Measurements from ENCODE around the gene CCDC85B.
A peak's percentile ranks its signal among the peaks of the same experiment; 100 is the strongest.

CCDC85B gene

DNA sequence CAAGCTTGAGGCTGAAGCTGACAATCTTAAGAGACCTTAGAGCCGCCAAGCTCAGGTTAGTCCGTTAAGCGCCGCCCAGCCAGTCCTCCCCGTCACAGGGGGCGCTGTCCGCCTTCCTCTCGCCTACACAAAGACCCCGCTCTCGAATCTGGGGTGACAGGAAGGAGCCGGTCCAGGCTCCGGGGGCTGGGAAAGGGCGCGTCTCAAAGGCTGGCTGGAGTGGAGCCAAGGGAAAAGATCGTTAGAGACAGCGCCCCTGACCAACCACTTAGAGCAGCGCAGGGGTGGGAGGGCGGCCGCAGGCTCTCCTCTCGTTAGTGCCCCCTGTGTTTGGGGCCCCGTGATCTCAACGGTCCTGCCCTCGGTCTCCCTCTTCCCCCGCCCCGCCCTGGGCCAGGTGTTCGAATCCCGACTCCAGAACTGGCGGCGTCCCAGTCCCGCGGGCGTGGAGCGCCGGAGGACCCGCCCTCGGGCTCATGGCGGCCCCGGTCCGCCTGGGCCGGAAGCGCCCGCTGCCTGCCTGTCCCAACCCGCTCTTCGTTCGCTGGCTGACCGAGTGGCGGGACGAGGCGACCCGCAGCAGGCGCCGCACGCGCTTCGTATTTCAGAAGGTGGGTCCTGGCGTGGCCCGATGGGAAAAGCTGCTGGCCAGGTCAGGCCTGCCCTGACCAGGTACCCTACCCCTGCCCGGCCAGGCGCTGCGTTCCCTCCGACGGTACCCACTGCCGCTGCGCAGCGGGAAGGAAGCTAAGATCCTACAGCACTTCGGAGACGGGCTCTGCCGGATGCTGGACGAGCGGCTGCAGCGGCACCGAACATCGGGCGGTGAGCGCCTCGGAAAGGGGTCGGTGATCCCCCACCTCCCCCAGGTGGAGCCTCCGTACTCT lies 30.0 kb upstream of the CCDC85B start, which contains the start of gene MUS81:
Gene MUS81 (plus strand): TSS at position 156 of the 887 bp plus-strand sequence. CDS start 321 bp downstream, at position 477.
- no peaks in the 10 kb centered on the region for H3K27me3 ChIP-seq (ENCODE audit: insufficient read depth, low read length, poor library complexity)
- H3K4me1 ChIP-seq (ENCODE audit: insufficient read depth, low read length) = peaks cover 60% of the 10 kb centered on the region
- ATAC-seq (ENCODE audit: insufficient read depth, low read depth) (peak; percentile 51), DNase-seq (peak; percentile 97)
- H2AFZ ChIP-seq (ENCODE audit: low read depth, low read length) = peak within 1 kb of the TSS; percentile 71
- H3K9me3 ChIP-seq (ENCODE audit: insufficient read depth, low read length, severe bottlenecking) = no peaks in the 10 kb centered on the region
- peak within 1 kb of the TSS; percentile 86 for H3K9ac ChIP-seq (ENCODE audit: low read depth, low read length)
- peak within 1 kb of the TSS; percentile 90 for H3K27ac ChIP-seq (ENCODE audit: low read length)
- H3K79me2 ChIP-seq (ENCODE audit: insufficient read depth, low read length) = peaks cover 58% of the 10 kb centered on the region
- H4K20me1 ChIP-seq (ENCODE audit: insufficient read depth, low read length) = peaks cover 59% of the 10 kb centered on the region
- peak within 1 kb of the TSS; percentile 81 for H3K4me2 ChIP-seq (ENCODE audit: insufficient read depth, low read length)
- H3K4me3 ChIP-seq (ENCODE audit: low read depth in 1 of 2, low read length in 2 of 2) = peak within 1 kb of the TSS; percentile 72 to 79
- TF ChIP-seq EZH2 (IDR thresholded peaks at IDR 0.05; ENCODE audit: borderline replicate concordance, low read depth, low read length, severe bottlenecking) = no peak
- TF ChIP-seq, protein P1, sequence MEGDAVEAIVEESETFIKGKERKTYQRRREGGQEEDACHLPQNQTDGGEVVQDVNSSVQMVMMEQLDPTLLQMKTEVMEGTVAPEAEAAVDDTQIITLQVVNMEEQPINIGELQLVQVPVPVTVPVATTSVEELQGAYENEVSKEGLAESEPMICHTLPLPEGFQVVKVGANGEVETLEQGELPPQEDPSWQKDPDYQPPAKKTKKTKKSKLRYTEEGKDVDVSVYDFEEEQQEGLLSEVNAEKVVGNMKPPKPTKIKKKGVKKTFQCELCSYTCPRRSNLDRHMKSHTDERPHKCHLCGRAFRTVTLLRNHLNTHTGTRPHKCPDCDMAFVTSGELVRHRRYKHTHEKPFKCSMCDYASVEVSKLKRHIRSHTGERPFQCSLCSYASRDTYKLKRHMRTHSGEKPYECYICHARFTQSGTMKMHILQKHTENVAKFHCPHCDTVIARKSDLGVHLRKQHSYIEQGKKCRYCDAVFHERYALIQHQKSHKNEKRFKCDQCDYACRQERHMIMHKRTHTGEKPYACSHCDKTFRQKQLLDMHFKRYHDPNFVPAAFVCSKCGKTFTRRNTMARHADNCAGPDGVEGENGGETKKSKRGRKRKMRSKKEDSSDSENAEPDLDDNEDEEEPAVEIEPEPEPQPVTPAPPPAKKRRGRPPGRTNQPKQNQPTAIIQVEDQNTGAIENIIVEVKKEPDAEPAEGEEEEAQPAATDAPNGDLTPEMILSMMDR (IDR thresholded peaks at IDR 0.05; ENCODE audit: borderline replicate concordance, extremely low read depth, low read length, poor library complexity, severe bottlenecking) = peak; percentile 97
- H3K36me3 ChIP-seq (ENCODE audit: insufficient read depth, low read length) = peaks cover 70% of the 10 kb centered on the region

DNA sequence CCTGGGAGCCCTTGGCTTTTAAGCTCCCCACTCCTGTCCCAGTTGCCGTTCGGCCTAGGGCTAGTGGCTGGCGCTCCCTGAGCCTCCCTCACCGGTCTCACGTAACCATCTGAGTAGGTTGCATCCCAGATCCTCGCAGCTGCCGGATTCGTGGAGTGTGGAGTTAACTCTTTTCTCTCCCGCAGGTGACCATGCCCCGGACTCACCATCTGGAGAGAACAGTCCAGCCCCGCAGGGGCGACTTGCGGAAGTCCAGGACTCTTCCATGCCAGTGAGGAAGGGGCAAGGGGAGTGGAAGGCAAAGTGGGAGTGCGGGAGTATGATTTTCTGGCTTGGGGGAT lies 29.3 kb upstream of the CCDC85B start:
- peaks cover 54% of the 10 kb centered on the region for H3K4me1 ChIP-seq (ENCODE audit: insufficient read depth, low read length)
- peak overlapping the region; percentile 81 for H3K4me2 ChIP-seq (ENCODE audit: insufficient read depth, low read length)
- DNase-seq (no peak), ATAC-seq (ENCODE audit: insufficient read depth, low read depth) (no peak)
- no peak for TF ChIP-seq EZH2 (IDR thresholded peaks at IDR 0.05; ENCODE audit: borderline replicate concordance, low read depth, low read length, severe bottlenecking)
- TF ChIP-seq, protein P1 (IDR thresholded peaks at IDR 0.05; ENCODE audit: borderline replicate concordance, extremely low read depth, low read length, poor library complexity, severe bottlenecking) = no peak
- H3K36me3 ChIP-seq (ENCODE audit: insufficient read depth, low read length) = peaks cover 70% of the 10 kb centered on the region
- no peaks in the 10 kb centered on the region for H3K27me3 ChIP-seq (ENCODE audit: insufficient read depth, low read length, poor library complexity)
- H3K9ac ChIP-seq (ENCODE audit: low read depth, low read length) = peak overlapping the region; percentile 79
- H3K27ac ChIP-seq (ENCODE audit: low read length) = peak overlapping the region; percentile 90
- no peaks in the 10 kb centered on the region for H3K9me3 ChIP-seq (ENCODE audit: insufficient read depth, low read length, severe bottlenecking)
- H3K79me2 ChIP-seq (ENCODE audit: insufficient read depth, low read length) = peaks cover 52% of the 10 kb centered on the region
- H4K20me1 ChIP-seq (ENCODE audit: insufficient read depth, low read length) = peaks cover 56% of the 10 kb centered on the region
- 0 out of 2 replicates have a peak overlapping the region, but pooled peaks have one; percentile 71 for H2AFZ ChIP-seq (ENCODE audit: low read depth, low read length)
- H3K4me3 ChIP-seq (ENCODE audit: low read depth in 1 of 2, low read length in 2 of 2) = peak overlapping the region; percentile 72 to 79

DNA sequence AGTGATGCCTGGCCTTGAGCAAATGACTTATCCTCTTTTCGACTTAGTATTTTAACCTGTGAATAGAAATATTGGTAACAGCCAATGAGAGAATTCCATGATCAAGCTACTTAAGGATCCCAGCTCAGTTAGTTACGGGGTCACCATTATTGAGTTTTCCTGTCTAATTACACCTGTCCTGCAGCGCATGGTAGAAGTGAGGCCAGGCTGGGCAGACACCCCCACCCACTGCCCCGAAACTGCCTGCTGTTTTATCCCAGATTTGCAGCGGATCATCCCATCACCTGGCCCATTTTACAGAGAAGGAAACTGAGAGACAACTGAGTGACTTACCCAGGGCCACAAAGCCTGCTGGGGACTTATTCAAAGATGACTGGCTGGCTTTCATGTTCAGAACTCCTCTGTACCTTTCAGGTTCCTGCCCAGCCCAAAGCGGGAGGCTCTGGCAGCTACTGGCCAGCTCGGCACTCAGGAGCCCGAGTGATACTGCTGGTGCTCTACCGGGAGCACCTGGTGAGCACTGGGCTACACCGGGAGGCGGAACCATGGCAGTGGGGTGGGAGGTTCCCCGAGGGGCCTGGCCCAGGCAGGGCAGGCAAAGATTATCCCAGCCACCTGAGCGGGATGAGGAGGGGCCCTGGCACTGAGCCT lies 28.8 kb upstream of the CCDC85B start:
- ATAC-seq (ENCODE audit: insufficient read depth, low read depth) = no peak
- peak overlapping the region; percentile 90 for H3K27ac ChIP-seq (ENCODE audit: low read length)
- peak overlapping the region; percentile 81 for H3K4me2 ChIP-seq (ENCODE audit: insufficient read depth, low read length)
- TF ChIP-seq EZH2 (IDR thresholded peaks at IDR 0.05; ENCODE audit: borderline replicate concordance, low read depth, low read length, severe bottlenecking) = no peak
- TF ChIP-seq, protein P1 (IDR thresholded peaks at IDR 0.05; ENCODE audit: borderline replicate concordance, extremely low read depth, low read length, poor library complexity, severe bottlenecking) = no peak
- peak overlapping the region; percentile 72 to 79; a peak in 3 of 4 replicates for H3K4me3 ChIP-seq (ENCODE audit: low read depth in 1 of 2, low read length in 2 of 2)
- DNase-seq = no peak
- peak overlapping the region; percentile 79 for H3K9ac ChIP-seq (ENCODE audit: low read depth, low read length)
- peaks cover 47% of the 10 kb centered on the region for H3K79me2 ChIP-seq (ENCODE audit: insufficient read depth, low read length)
- H3K27me3 ChIP-seq (ENCODE audit: insufficient read depth, low read length, poor library complexity) = no peaks in the 10 kb centered on the region
- peaks cover 51% of the 10 kb centered on the region for H4K20me1 ChIP-seq (ENCODE audit: insufficient read depth, low read length)
- H3K4me1 ChIP-seq (ENCODE audit: insufficient read depth, low read length) = peaks cover 49% of the 10 kb centered on the region
- no peak overlapping the region for H2AFZ ChIP-seq (ENCODE audit: low read depth, low read length)
- peaks cover 69% of the 10 kb centered on the region for H3K36me3 ChIP-seq (ENCODE audit: insufficient read depth, low read length)
- H3K9me3 ChIP-seq (ENCODE audit: insufficient read depth, low read length, severe bottlenecking) = no peaks in the 10 kb centered on the region
